VCaP (cell line): ENCODE data around the gene ABCA9.

ENCODE experiments used
- H3K27ac ChIP-seq: fragments of 450-650 bp; 2 replicates; pipeline ENCODE4 v1.5.1; 2017
- TF ChIP-seq, protein P1 (sequence below): fragments of 450-650 bp; conservative IDR thresholded peaks from 2 replicates; pipeline ENCODE4 v1.5.1; 2017; ENCODE audit warnings: mild to moderate bottlenecking, moderate library complexity

The ABCA9 gene

DNA sequence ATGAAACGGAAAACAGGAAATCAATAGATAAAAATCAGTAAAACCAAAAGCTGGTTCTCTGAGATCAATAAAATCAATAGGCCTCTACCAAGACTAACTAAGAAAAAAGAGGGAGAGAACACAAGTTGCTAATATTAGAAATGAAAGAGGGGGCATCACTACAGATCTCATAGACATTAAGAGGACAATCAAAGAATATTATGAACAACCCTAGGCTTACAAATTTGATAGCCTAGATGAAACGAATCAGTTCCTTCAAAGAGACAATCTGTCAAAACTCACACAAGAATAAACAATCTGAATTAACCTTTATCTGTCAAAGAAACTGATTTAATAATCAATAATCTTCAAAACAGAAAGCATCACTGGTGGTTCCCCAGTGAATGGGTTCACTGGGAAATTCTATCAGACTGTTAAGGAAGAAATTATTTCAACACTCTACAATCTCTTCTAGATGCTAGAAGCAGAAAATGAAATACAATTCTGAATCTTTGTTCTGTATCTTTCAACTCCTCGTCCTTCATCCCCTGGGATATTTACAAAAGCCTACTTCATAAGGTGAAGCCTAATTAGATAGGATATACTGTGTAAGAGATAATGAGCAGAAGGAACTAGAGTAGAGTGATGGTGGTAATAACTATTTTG lies 4.4 kb downstream of the ABCA9 start:
- TF ChIP-seq, protein P1, sequence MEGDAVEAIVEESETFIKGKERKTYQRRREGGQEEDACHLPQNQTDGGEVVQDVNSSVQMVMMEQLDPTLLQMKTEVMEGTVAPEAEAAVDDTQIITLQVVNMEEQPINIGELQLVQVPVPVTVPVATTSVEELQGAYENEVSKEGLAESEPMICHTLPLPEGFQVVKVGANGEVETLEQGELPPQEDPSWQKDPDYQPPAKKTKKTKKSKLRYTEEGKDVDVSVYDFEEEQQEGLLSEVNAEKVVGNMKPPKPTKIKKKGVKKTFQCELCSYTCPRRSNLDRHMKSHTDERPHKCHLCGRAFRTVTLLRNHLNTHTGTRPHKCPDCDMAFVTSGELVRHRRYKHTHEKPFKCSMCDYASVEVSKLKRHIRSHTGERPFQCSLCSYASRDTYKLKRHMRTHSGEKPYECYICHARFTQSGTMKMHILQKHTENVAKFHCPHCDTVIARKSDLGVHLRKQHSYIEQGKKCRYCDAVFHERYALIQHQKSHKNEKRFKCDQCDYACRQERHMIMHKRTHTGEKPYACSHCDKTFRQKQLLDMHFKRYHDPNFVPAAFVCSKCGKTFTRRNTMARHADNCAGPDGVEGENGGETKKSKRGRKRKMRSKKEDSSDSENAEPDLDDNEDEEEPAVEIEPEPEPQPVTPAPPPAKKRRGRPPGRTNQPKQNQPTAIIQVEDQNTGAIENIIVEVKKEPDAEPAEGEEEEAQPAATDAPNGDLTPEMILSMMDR, result no peak
- no peak overlapping the region for H3K27ac ChIP-seq

GRCh38 chr17:69055334-69055733 lies 5.4 kb downstream of the ABCA9 start:
- no peak overlapping the region for H3K27ac ChIP-seq
- TF ChIP-seq, protein P1, result no peak

- no peak overlapping the region for H3K27ac ChIP-seq
- TF ChIP-seq, protein P1, result no peak
These were observed 9.5 kb downstream of the ABCA9 start for GRCh38 chr17:69050999-69051775.

GRCh38 chr17:69048634-69049033 lies 12.1 kb downstream of the ABCA9 start:
- TF ChIP-seq, protein P1, result no peak
- H3K27ac ChIP-seq, result no peak overlapping the region

- TF ChIP-seq, protein P1, result no peak
- H3K27ac ChIP-seq, result no peak overlapping the region
These were observed 13.1 kb downstream of the ABCA9 start for GRCh38 chr17:69047368-69048263.

- TF ChIP-seq, protein P1, result no peak
These were observed 14.5 kb downstream of the ABCA9 start for GRCh38 chr17:69046121-69046807.

More at GRCh38 chr17:69046121-69046807, 14.5 kb downstream of the ABCA9 start:
- no peak overlapping the region for H3K27ac ChIP-seq
